Measurements from ENCODE around the gene DIABLO. TPM values are rescaled to one million over a fixed set of nuclear protein-coding genes. Genes with fewer than 3 reads are reported as not detected.
A peak's percentile ranks its signal among the peaks of the same experiment; 100 is the strongest.
"Not testable (repeated sequence)": the region's sequence is repeated elsewhere in the genome, so short reads cannot be mapped to it uniquely, and the experiment has no call there.

Gene DIABLO
- total RNA-seq, 1 experiment from 2014 or later: 47.9 TPM

DNA sequence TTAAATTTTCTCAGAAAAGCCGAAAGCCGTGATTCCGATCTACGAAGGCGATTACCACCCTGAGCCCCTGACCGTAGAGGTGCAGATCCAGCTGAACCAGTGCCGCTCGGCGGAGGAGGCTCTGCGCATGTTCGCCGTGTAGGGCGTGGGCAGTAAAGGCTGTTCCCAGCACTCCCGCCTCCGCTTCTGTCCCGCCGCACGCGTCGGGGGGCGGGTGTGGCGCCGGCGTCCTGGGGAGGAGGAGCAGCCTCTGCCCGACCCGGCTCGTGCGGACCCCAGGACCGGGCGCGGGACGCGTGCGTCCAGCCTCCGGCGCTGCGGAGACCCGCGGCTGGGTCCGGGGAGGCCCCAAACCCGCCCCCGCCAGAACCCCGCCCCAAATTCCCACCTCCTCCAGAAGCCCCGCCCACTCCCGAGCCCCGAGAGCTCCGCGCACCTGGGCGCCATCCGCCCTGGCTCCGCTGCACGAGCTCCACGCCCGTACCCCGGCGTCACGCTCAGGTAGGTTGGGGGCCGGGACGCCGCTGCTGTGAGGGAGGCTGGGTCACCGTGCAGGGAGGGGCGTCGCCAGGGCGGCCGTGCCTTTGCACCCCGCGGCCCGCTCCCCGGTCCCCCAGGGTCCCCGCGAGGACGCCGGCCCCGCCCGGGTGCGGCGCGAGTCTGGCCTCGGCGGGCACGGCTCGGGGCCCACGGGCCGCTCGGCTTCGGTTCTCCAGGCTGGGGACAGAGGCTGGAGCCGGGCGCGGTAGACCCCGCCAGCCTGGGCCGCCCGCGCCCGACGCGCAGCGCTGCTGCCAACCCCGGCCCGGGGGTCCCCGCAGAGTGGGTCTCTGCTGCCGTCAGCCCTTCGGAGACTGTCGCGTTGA lies 22.3 kb downstream of the DIABLO start, which contains the start of gene B3GNT4:
B3GNT4 (plus strand) TSS at position 409 of the 866 bp plus-strand sequence. CDS start 910 bp downstream, outside the sequence.
- DNase-seq: peak in 1 of 2 experiments; percentile 76
- Histone ChIP-seq H3K9me2 (ENCODE audit: insufficient read depth) (no peaks in the 10 kb centered on the region), H3F3A (ENCODE audit: insufficient read depth, low read depth) (peaks cover 29% of the 10 kb centered on the region; the same call in 1 of the 2 replicates), H3K9me3 (ENCODE audit: insufficient read depth, low read depth) (no peaks in the 10 kb centered on the region), H3K79me2 (ENCODE audit: low read depth) (no peaks in the 10 kb centered on the region), H3K27ac (no peak within 1 kb of the TSS), H3K4me1 (replicated peaks; ENCODE audit: insufficient read depth) (peaks cover 6% of the 10 kb centered on the region; the same call in 1 of the 2 replicates), H4K20me1 (ENCODE audit: insufficient read depth) (no peaks in the 10 kb centered on the region), H3K4me2 (peak within 1 kb of the TSS; percentile 85), H3K36me3 (ENCODE audit: low read depth) (no peaks in the 10 kb centered on the region), H3K4me3 (peak within 1 kb of the TSS; percentile 57), H3K27me3 (ENCODE audit: insufficient read depth, low read depth) (no peaks in the 10 kb centered on the region), H2AFZ (peak within 1 kb of the TSS; percentile 83)
- intact Hi-C loops (cut with micrococcal nuclease; ENCODE audit: unreplicated experiment): no loop called here
- ChIA-PET CTCF (no interaction called here), POLR2A (ENCODE audit: unreplicated experiment) (interaction anchor here (0.6 to 0.7 kb wide), 2 partner anchors 131 to 417 kb away, joined by 3 to 5 read pairs; no protein-coding TSS in a partner anchor)
- BruUV-seq (replicated peaks): no TSS peak
- TF ChIP-seq EZH2 (IDR thresholded peaks at IDR 0.05; ENCODE audit: low read depth): no peak
- TF ChIP-seq, protein P1, sequence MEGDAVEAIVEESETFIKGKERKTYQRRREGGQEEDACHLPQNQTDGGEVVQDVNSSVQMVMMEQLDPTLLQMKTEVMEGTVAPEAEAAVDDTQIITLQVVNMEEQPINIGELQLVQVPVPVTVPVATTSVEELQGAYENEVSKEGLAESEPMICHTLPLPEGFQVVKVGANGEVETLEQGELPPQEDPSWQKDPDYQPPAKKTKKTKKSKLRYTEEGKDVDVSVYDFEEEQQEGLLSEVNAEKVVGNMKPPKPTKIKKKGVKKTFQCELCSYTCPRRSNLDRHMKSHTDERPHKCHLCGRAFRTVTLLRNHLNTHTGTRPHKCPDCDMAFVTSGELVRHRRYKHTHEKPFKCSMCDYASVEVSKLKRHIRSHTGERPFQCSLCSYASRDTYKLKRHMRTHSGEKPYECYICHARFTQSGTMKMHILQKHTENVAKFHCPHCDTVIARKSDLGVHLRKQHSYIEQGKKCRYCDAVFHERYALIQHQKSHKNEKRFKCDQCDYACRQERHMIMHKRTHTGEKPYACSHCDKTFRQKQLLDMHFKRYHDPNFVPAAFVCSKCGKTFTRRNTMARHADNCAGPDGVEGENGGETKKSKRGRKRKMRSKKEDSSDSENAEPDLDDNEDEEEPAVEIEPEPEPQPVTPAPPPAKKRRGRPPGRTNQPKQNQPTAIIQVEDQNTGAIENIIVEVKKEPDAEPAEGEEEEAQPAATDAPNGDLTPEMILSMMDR (conservative IDR thresholded peaks at IDR 0.05): no peak

DNA sequence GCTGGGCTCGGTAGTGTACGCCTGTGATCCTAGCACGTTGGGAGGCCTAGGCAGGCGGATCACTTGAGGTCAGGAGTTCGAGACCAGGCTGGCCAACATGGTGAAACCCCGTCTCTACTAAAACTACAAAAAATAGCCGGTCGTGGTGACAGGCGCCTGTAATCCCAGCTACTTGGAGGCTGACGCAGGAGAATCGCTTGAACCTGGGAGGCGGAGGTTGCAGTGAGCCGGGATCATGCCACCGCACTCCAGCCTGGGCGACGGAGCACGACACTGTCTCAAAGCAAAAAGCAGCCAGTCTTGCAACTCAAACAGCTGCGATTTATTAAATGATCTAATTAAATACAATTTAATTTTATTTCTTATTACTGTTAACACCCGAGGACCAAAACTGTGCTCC lies 23.0 kb downstream of the DIABLO start:
- H4K20me1 ChIP-seq (ENCODE audit: insufficient read depth); H3K27me3 ChIP-seq (ENCODE audit: insufficient read depth, low read depth); H3K4me1 ChIP-seq (replicated peaks; ENCODE audit: insufficient read depth); H3K27ac ChIP-seq; H3K79me2 ChIP-seq (ENCODE audit: low read depth); CTCF ChIA-PET; H3K36me3 ChIP-seq (ENCODE audit: low read depth); H3K9me2 ChIP-seq (ENCODE audit: insufficient read depth); DNase-seq; BruUV-seq (replicated peaks); POLR2A ChIA-PET (ENCODE audit: unreplicated experiment); intact Hi-C loops (cut with micrococcal nuclease; ENCODE audit: unreplicated experiment); H3K9me3 ChIP-seq (ENCODE audit: insufficient read depth, low read depth): not testable (repeated sequence)
- H3K4me2 ChIP-seq: peak overlapping the region; percentile 85
- H3F3A ChIP-seq (ENCODE audit: insufficient read depth, low read depth): peaks cover 27% of the 10 kb centered on the region; the same call in 1 of the 2 replicates
- peak overlapping the region; percentile 57 for H3K4me3 ChIP-seq
- peak overlapping the region; percentile 83; the same call in 1 of the 2 replicates for H2AFZ ChIP-seq

DNA sequence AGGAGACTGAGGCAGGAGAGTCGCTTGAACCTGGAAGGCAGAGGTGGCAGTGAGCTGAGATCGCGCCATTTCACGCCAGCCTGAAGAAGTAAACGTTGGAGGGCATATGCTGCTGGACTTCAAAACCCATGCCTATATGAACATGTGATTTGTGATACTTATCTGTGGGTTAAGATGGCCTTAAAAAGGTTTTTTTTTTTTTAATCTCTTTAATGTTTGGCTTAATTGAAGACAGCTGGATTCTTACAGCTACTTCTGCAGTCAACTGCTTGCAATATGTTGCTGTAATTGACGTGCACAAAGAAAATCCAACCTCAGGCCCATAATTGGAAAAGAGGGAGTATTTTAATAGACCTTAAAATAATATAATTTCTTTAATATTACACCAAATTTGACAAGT lies 23.8 kb downstream of the DIABLO start:
- no peaks in the 10 kb centered on the region for H3K27me3 ChIP-seq (ENCODE audit: insufficient read depth, low read depth)
- H3F3A ChIP-seq (ENCODE audit: insufficient read depth, low read depth): peaks cover 22% of the 10 kb centered on the region; the same call in 1 of the 2 replicates
- CTCF ChIA-PET: no interaction called here
- no peak for TF ChIP-seq EZH2 (IDR thresholded peaks at IDR 0.05; ENCODE audit: low read depth)
- TF ChIP-seq, protein P1 (conservative IDR thresholded peaks at IDR 0.05): no peak
- H3K9me3 ChIP-seq (ENCODE audit: insufficient read depth, low read depth): no peaks in the 10 kb centered on the region
- intact Hi-C loops (cut with micrococcal nuclease; ENCODE audit: unreplicated experiment): no loop called here
- no TSS peak for BruUV-seq (replicated peaks)
- H2AFZ ChIP-seq: no peak overlapping the region
- peaks cover 12% of the 10 kb centered on the region for H3K4me1 ChIP-seq (replicated peaks; ENCODE audit: insufficient read depth)
- H3K27ac ChIP-seq: no peak overlapping the region
- DNase-seq: no peak
- H3K4me2 ChIP-seq: no peak overlapping the region
- POLR2A ChIA-PET (ENCODE audit: unreplicated experiment): no interaction called here
- H3K79me2 ChIP-seq (ENCODE audit: low read depth): no peaks in the 10 kb centered on the region
- H3K36me3 ChIP-seq (ENCODE audit: low read depth): no peaks in the 10 kb centered on the region
- no peak overlapping the region for H3K4me3 ChIP-seq
- no peaks in the 10 kb centered on the region for H3K9me2 ChIP-seq (ENCODE audit: insufficient read depth)
- no peaks in the 10 kb centered on the region for H4K20me1 ChIP-seq (ENCODE audit: insufficient read depth)

Measured in PC-9 (cell line).